SU-DHL-6 (cell line): Measurements from ENCODE around the gene KYAT1.

ENCODE experiments used
- H2AFZ ChIP-seq: fragments of 200-600 bp; sonication (generic); 2 replicates; pipeline ENCODE4 v1.6.1; 2014; ENCODE audit warnings: low read depth, mild to moderate bottlenecking, moderate library complexity, mixed read lengths, antibody characterized with exemption, low read length; ENCODE audit not compliant: severe bottlenecking
- H3F3A ChIP-seq: fragments of 200-600 bp; shearing (Covaris generic); 2 replicates; pipeline ENCODE4 v1.6.0; 2016; ENCODE audit warnings: antibody characterized with exemption, mild to moderate bottlenecking; ENCODE audit not compliant: insufficient read depth
- H3K27ac ChIP-seq: fragments of 200-600 bp; sonication (generic); 2 replicates; pipeline ENCODE4 v1.5.1; 2016; ENCODE audit warnings: low read depth, mild to moderate bottlenecking, low read length, moderate library complexity, mixed read lengths
- H3K27me3 ChIP-seq: fragments of 200-600 bp; sonication (generic), shearing (Covaris generic); 2 replicates; pipeline ENCODE4 v1.6.0; 2014; ENCODE audit warnings: mild to moderate bottlenecking, low read length
- H3K36me3 ChIP-seq: fragments of 200-600 bp; sonication (generic); 2 replicates; pipeline ENCODE4 v1.6.1; 2014; ENCODE audit warnings: mild to moderate bottlenecking, low read length, mixed read lengths
- H3K4me2 ChIP-seq: fragments of 300-600, 200-600 bp; shearing (Covaris generic), sonication (generic); 2 replicates; pipeline ENCODE4 v1.6.0; 2014; ENCODE audit warnings: low read length, low read depth, mild to moderate bottlenecking; ENCODE audit not compliant: poor library complexity, severe bottlenecking
- H3K4me3 ChIP-seq: fragments of 200-600 bp; sonication (generic); 2 replicates; pipeline ENCODE4 v1.5.1; 2014; ENCODE audit warnings: antibody characterized with exemption, low read length, mild to moderate bottlenecking, mixed read lengths; ENCODE audit not compliant: insufficient read depth, poor library complexity, severe bottlenecking
- H3K79me2 ChIP-seq: fragments of 200-600 bp; sonication (generic); 2 replicates; pipeline ENCODE4 v1.6.1; 2014; ENCODE audit warnings: mild to moderate bottlenecking, low read length, moderate library complexity; ENCODE audit not compliant: insufficient read depth
- H3K9ac ChIP-seq: fragments of 200-600 bp; sonication (generic); 2 replicates; pipeline ENCODE4 v1.7.0; 2014; ENCODE audit warnings: mild to moderate bottlenecking, low read length
- H3K9me2 ChIP-seq: fragments of 200-600 bp; sonication (generic); replicated peaks from 2 replicates; pipeline ENCODE4 v1.6.1; 2014; ENCODE audit warnings: low read length; ENCODE audit not compliant: insufficient read depth
- H3K9me3 ChIP-seq: fragments of 200-600 bp; sonication (generic); 2 replicates; pipeline ENCODE4 v1.6.1; 2014; ENCODE audit warnings: low read length, mixed read lengths; ENCODE audit not compliant: insufficient read depth
- H4K20me1 ChIP-seq: fragments of 200-600 bp; sonication (generic); 2 replicates; pipeline ENCODE4 v1.6.1; 2014; ENCODE audit warnings: low read depth, mild to moderate bottlenecking, antibody characterized with exemption, low read length, moderate library complexity, mixed read lengths
- EZH2phosphoT487 ChIP-seq: fragments of 200-600 bp; sonication (generic), shearing (Covaris generic); conservative IDR thresholded peaks from 2 replicates; pipeline ENCODE4 v1.6.1; 2018; ENCODE audit warnings: mild to moderate bottlenecking, antibody characterized with exemption, low read length, moderate library complexity, mixed read lengths
- TF ChIP-seq, protein P1 (sequence below): fragments of 200-600 bp; sonication (generic); IDR thresholded peaks from one replicate; pipeline ENCODE4 v1.5.1; 2017; ENCODE audit warnings: antibody characterized with exemption, mild to moderate bottlenecking, low read length, moderate library complexity; ENCODE audit not compliant: insufficient read depth, poor library complexity, severe bottlenecking

Gene KYAT1

DNA sequence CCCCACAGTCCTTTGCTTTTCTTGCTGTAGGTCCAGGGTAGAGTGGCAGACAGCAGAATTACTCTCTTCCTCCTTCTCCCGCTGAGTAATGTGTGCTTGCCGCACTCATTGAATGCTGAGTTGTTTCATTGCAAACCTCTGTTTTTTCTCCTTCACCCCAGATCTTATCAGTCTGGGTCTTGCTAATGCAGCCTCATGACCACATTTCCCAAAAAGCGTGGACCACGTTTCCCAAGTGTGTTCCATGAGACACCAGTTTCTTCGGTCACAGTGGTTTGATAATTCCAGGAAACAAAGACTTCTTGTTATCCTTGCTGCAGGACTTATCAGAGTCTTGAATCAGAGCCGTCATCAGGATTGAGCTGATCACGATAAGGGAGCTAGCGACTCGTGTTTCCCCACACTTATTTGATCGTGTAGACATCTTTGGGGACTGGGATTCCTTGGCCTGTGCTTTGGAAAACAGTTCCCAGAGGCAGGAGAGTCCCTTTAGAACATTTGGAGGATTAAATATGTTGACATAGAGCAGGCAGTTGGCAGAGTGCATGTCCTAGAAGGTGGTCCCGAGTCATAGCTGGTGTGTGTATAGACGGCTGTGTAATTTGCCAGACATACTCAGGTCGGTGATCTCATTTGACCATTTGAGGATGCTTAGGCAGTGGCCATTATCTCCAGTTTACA, 4.6 kb upstream of the KYAT1 start:
- Histone ChIP-seq H3K27ac (no peak overlapping the region), H4K20me1 (no peaks in the 10 kb centered on the region; the same call in 1 of the 2 replicates), H3K79me2 (peaks cover 71% of the 10 kb centered on the region), H3K4me2 (no peak overlapping the region), H3K27me3 (no peaks in the 10 kb centered on the region), H3K9ac (no peak overlapping the region), H2AFZ (no peak overlapping the region), H3K4me3 (no peak overlapping the region), H3F3A (peaks cover 3% of the 10 kb centered on the region), H3K36me3 (no peaks in the 10 kb centered on the region), H3K9me3 (no peaks in the 10 kb centered on the region), H3K9me2 (no peaks in the 10 kb centered on the region)
- TF ChIP-seq, protein P1, sequence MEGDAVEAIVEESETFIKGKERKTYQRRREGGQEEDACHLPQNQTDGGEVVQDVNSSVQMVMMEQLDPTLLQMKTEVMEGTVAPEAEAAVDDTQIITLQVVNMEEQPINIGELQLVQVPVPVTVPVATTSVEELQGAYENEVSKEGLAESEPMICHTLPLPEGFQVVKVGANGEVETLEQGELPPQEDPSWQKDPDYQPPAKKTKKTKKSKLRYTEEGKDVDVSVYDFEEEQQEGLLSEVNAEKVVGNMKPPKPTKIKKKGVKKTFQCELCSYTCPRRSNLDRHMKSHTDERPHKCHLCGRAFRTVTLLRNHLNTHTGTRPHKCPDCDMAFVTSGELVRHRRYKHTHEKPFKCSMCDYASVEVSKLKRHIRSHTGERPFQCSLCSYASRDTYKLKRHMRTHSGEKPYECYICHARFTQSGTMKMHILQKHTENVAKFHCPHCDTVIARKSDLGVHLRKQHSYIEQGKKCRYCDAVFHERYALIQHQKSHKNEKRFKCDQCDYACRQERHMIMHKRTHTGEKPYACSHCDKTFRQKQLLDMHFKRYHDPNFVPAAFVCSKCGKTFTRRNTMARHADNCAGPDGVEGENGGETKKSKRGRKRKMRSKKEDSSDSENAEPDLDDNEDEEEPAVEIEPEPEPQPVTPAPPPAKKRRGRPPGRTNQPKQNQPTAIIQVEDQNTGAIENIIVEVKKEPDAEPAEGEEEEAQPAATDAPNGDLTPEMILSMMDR: no peak
- TF ChIP-seq EZH2phosphoT487: no peak

DNA sequence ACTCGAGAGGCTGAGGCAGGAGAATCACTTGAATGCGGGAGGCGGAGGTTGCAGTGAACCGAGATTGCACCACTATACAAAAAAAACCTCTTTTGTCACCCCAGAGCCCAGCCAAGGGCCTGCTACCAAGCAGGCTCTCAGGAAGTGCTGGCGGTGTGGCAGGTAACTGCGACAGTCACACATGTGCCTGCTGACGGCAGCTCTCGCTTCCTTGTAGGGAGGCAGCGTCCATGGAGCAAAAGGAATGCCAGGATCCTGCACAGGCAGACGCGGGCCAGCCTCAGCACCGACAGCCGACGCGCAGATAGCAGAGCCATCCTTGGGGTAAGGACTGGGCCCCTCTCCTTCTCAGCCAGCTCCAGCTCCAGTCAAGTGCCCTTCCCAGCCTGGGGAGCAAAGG, 4.0 kb upstream of the KYAT1 start:
- H3K79me2 ChIP-seq: peaks cover 72% of the 10 kb centered on the region
- no peaks in the 10 kb centered on the region; the same call in 1 of the 2 replicates for H4K20me1 ChIP-seq
- H3K9me3 ChIP-seq: no peaks in the 10 kb centered on the region

DNA sequence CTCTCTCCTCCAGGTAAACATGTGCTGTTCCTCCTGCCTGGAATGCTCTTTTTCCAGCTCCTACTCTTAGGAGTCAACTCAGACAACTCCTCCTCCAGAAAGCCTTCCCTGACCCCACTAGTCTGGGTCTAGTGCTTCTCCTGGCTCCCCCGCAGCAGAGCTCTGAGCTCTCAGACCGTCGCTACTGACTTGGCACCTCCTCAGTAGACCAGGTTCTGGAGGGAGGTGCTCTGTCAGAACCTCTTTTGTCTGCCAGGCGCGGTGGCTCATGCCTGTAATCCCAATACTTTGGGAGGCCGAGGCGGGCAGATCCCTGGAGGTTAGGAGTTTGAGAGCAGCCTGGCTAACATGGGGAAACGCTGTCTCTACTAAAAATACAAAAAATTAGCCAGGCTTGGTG, 3.6 kb upstream of the KYAT1 start:
- TF ChIP-seq, protein P1: no peak
- TF ChIP-seq EZH2phosphoT487: no peak
- Histone ChIP-seq H2AFZ (no peak overlapping the region), H3K9me2 (no peaks in the 10 kb centered on the region), H3K27me3 (no peaks in the 10 kb centered on the region), H3F3A (peaks cover 10% of the 10 kb centered on the region), H3K4me3 (no peak overlapping the region), H3K36me3 (no peaks in the 10 kb centered on the region), H3K9ac (no peak overlapping the region), H3K4me2 (no peak overlapping the region), H3K27ac (no peak overlapping the region), H3K79me2 (peaks cover 72% of the 10 kb centered on the region), H4K20me1 (no peaks in the 10 kb centered on the region; the same call in 1 of the 2 replicates), H3K9me3 (no peaks in the 10 kb centered on the region)

More for the DNA sequence above, 4.0 kb upstream of the KYAT1 start:
- H3K27ac ChIP-seq: no peak overlapping the region
- TF ChIP-seq, protein P1: no peak
- no peak for TF ChIP-seq EZH2phosphoT487
- no peak overlapping the region for H3K9ac ChIP-seq
- no peaks in the 10 kb centered on the region for H3K27me3 ChIP-seq
- H3K4me3 ChIP-seq: no peak overlapping the region
- H3F3A ChIP-seq: peaks cover 7% of the 10 kb centered on the region
- H3K9me2 ChIP-seq: no peaks in the 10 kb centered on the region
- no peak overlapping the region for H3K4me2 ChIP-seq
- H3K36me3 ChIP-seq: no peaks in the 10 kb centered on the region
- H2AFZ ChIP-seq: no peak overlapping the region
